HL-60 (cell line): Measurements from ENCODE around the gene ADAMTSL5.

Source experiments
- DNase-seq, 2 experiments: peaks; one replicate each; pipeline ENCODE4 v3.0.0-alpha.2; 2010 to 2020; ENCODE audit warnings: low read depth in 1 of 2, low spot score in 1 of 2
- H3K27ac ChIP-seq: fragments of 250-450 bp; sonication (Bioruptor Pico); replicated peaks from 2 replicates; pipeline ENCODE4 v1.5.1; 2020; ENCODE audit warnings: mild to moderate bottlenecking, moderate library complexity
- H3K27me3 ChIP-seq: fragments of 250-450 bp; sonication (Bioruptor Pico); 2 replicates; pipeline ENCODE4 v1.5.1; 2021; ENCODE audit warnings: mild to moderate bottlenecking, moderate library complexity; ENCODE audit not compliant: insufficient read depth, poor library complexity, severe bottlenecking
- H3K4me3 ChIP-seq: replicated peaks from 2 replicates; pipeline ENCODE4 v1.5.1; 2011; ENCODE audit warnings: mild to moderate bottlenecking, control low read depth, low read length; ENCODE audit not compliant: insufficient read depth
- GABPA ChIP-seq: IDR thresholded peaks from 2 replicates; pipeline ENCODE4 v1.6.1; 2012; ENCODE audit warnings: low read depth
- POLR2AphosphoS5 ChIP-seq: IDR thresholded peaks from 2 replicates; pipeline ENCODE4 v1.6.1; 2012; ENCODE audit warnings: low read depth
- SPI1 ChIP-seq: IDR thresholded peaks from 2 replicates; pipeline ENCODE4 v1.6.1; 2012; ENCODE audit warnings: low read depth, mild to moderate bottlenecking, borderline replicate concordance
- TF ChIP-seq, protein P1 (sequence below): IDR thresholded peaks from 2 replicates; pipeline ENCODE4 v1.6.1; 2012; ENCODE audit warnings: low read depth; ENCODE audit not compliant: insufficient replicate concordance
- TF ChIP-seq, protein P2 (sequence below): IDR thresholded peaks from one replicate; pipeline ENCODE4 v1.5.1; 2011; ENCODE audit warnings: low read length, control low read depth, inconsistent platforms; ENCODE audit not compliant: insufficient read depth

Gene ADAMTSL5

DNA sequence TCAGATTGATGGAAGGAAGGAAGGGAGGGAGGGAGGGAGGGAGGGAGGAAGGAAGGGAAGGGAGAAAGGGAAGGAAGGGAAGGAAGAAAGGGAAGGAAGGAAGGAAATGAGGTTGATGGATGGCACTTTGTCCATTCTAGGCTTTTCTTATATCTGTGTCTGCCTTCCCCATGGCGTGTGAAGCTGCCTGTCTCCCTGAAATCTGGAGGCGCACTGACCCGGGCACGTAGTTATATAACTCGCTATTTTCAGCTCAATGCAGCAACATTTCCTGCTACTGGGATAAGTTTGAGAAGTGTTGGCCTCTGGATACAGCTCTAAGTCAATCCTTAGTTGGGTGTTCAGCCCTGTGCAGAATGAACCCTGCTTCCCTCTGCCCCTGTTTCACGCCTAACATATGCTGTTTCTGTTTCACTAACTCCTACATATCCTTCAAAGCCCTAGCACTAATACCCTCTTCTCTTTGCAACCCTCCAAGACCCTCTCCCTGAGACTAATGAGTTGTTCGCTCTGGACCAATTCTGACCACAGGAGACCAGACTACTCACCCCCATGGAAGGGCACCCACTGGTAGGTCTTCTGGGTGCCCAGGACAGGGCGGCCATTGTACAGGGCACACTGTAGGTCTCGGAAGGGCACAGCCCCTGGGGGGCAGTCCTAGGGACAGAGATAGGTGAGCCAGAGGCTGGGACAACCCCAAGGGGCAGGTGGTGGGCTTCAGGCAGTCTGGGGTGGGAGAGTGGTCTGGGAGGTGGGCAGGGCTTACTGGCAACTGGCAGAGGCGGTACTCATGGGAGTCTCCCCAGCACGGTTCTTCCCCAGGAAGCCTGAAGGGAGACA lies 3.0 kb downstream of the ADAMTSL5 start:
- Histone ChIP-seq H3K4me3 (no peak overlapping the region), H3K27ac (no peak overlapping the region), H3K27me3 (peaks cover 24% of the 10 kb centered on the region)
- no peak for TF ChIP-seq SPI1
- no peak for DNase-seq

DNA sequence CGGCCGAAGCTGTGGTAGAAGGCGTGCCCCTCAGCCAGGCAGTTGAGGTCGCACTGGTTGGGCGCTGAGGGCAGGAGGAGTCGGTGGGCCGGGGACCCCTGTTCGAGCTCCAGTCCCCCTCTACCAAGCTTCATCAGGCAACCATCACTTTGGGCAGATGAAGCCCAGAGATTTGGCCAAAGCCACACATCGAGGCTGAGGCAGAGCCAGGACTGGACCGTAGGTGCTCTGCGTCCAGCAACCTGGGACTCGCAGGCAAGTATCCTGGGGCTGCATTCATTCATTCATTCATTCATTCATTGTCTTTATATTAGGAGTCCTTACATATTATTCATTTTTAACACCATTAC lies 4.3 kb downstream of the ADAMTSL5 start:
- Histone ChIP-seq H3K4me3 (no peak overlapping the region), H3K27me3 (peaks cover 28% of the 10 kb centered on the region), H3K27ac (no peak overlapping the region)
- DNase-seq = no peak
- TF ChIP-seq, protein P1, sequence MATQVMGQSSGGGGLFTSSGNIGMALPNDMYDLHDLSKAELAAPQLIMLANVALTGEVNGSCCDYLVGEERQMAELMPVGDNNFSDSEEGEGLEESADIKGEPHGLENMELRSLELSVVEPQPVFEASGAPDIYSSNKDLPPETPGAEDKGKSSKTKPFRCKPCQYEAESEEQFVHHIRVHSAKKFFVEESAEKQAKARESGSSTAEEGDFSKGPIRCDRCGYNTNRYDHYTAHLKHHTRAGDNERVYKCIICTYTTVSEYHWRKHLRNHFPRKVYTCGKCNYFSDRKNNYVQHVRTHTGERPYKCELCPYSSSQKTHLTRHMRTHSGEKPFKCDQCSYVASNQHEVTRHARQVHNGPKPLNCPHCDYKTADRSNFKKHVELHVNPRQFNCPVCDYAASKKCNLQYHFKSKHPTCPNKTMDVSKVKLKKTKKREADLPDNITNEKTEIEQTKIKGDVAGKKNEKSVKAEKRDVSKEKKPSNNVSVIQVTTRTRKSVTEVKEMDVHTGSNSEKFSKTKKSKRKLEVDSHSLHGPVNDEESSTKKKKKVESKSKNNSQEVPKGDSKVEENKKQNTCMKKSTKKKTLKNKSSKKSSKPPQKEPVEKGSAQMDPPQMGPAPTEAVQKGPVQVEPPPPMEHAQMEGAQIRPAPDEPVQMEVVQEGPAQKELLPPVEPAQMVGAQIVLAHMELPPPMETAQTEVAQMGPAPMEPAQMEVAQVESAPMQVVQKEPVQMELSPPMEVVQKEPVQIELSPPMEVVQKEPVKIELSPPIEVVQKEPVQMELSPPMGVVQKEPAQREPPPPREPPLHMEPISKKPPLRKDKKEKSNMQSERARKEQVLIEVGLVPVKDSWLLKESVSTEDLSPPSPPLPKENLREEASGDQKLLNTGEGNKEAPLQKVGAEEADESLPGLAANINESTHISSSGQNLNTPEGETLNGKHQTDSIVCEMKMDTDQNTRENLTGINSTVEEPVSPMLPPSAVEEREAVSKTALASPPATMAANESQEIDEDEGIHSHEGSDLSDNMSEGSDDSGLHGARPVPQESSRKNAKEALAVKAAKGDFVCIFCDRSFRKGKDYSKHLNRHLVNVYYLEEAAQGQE = no peak
- TF ChIP-seq SPI1 (no peak), GABPA (no peak), POLR2AphosphoS5 (no peak)
- TF ChIP-seq, protein P2, sequence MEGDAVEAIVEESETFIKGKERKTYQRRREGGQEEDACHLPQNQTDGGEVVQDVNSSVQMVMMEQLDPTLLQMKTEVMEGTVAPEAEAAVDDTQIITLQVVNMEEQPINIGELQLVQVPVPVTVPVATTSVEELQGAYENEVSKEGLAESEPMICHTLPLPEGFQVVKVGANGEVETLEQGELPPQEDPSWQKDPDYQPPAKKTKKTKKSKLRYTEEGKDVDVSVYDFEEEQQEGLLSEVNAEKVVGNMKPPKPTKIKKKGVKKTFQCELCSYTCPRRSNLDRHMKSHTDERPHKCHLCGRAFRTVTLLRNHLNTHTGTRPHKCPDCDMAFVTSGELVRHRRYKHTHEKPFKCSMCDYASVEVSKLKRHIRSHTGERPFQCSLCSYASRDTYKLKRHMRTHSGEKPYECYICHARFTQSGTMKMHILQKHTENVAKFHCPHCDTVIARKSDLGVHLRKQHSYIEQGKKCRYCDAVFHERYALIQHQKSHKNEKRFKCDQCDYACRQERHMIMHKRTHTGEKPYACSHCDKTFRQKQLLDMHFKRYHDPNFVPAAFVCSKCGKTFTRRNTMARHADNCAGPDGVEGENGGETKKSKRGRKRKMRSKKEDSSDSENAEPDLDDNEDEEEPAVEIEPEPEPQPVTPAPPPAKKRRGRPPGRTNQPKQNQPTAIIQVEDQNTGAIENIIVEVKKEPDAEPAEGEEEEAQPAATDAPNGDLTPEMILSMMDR = no peak

DNA sequence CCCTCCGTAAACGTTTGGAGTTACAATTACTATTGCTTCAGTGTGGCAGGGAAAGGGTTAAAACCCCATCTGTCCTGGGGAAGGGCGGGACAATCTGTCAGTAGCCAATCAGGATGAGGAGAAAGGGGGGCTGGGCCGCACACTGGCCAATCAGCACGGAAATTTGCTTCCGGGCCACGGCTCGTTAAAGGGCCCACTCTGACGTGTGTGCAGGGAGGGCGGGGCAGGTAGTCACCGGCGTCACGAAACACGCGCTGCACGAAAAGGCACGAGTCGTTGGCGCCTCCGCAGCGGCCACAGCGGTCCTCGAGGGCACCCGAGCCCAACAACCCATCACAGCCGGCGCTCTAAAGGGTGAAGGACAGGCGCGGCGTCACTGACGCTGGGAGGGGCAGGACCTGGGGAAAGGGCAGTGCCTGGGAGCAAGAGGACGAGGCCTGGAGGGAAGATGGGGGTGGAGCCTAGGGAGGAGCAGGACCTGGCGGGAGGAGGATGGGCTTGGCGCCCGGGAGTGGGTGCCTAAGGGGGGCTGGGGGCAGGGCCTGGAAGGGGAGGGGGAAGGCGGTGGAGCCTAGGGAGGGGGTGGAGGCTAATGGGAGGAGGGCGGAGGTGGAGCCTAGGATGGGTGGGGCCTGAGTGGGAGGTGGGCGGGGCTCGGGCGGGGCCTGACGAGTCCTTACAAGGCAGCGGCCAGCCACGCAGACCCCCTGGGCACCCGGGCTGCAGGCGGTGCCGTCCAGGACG lies 4.9 kb downstream of the ADAMTSL5 start:
- H3K4me3 ChIP-seq = no peak overlapping the region
- H3K27ac ChIP-seq = no peak overlapping the region
- peaks cover 32% of the 10 kb centered on the region for H3K27me3 ChIP-seq
- DNase-seq = peak; percentile 61 to 76
- TF ChIP-seq GABPA (no peak), SPI1 (no peak), POLR2AphosphoS5 (no peak)
- TF ChIP-seq, protein P2 = no peak
- TF ChIP-seq, protein P1 = no peak

DNA sequence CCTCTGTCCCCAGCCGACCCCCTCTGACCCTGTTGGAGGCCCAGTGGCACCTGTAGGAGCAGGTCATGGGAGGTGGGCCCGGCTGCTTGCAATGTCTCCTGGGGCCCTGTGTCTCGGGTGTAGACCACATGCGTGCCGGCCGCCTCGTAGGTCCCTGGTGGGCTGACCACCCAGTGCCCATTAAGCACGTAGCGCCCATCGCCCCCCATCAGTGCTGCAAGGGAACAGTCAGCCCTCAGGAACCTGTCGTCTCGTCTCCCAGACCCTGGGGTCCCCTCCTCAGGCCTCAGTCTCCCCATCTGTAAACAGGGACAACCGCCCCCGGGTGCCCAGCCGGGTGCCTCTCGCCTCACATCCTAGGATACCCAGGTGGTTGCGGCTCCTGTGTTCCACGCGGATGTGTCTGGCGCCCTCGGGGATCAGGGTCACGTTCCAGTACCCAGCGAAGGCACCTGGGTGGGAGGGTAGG lies 5.6 kb downstream of the ADAMTSL5 start:
- no peak for DNase-seq
- H3K27me3 ChIP-seq = peaks cover 27% of the 10 kb centered on the region
- no peak overlapping the region for H3K4me3 ChIP-seq
- H3K27ac ChIP-seq = no peak overlapping the region
- TF ChIP-seq, protein P1 = no peak
- TF ChIP-seq GABPA = no peak
- no peak for TF ChIP-seq SPI1
- TF ChIP-seq, protein P2 = no peak
- TF ChIP-seq POLR2AphosphoS5 = no peak
